GM19351 (cell line): Measurements from ENCODE around the gene LMF2.
"Not testable (repeated sequence)": the region's sequence is repeated elsewhere in the genome, so short reads cannot be mapped to it uniquely, and the experiment has no call there.

ENCODE experiments used
- ATAC-seq: cut with Tn5 transposase; IDR thresholded peaks from one replicate; pipeline ENCODE4 v1.9.1; 2021; ENCODE audit warnings: mild to moderate bottlenecking, moderate library complexity; ENCODE audit not compliant: unreplicated experiment

LMF2 gene, protein sequence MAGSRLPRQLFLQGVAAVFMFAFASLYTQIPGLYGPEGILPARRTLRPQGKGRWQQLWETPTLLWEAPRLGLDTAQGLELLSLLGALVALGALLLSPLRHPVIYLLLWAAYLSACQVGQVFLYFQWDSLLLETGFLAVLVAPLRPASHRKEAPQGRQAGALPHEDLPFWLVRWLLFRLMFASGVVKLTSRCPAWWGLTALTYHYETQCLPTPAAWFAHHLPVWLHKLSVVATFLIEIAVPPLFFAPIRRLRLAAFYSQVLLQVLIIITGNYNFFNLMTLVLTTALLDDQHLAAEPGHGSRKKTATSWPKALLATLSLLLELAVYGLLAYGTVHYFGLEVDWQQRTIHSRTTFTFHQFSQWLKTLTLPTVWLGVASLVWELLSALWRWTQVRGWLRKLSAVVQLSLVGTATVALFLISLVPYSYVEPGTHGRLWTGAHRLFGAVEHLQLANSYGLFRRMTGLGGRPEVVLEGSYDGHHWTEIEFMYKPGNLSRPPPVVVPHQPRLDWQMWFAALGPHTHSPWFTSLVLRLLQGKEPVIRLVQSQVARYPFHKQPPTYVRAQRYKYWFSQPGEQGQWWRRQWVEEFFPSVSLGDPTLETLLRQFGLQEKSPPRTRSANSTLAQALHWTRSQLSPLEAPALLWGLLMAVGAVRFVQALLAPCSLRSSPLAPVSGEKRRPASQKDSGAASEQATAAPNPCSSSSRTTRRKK

DNA sequence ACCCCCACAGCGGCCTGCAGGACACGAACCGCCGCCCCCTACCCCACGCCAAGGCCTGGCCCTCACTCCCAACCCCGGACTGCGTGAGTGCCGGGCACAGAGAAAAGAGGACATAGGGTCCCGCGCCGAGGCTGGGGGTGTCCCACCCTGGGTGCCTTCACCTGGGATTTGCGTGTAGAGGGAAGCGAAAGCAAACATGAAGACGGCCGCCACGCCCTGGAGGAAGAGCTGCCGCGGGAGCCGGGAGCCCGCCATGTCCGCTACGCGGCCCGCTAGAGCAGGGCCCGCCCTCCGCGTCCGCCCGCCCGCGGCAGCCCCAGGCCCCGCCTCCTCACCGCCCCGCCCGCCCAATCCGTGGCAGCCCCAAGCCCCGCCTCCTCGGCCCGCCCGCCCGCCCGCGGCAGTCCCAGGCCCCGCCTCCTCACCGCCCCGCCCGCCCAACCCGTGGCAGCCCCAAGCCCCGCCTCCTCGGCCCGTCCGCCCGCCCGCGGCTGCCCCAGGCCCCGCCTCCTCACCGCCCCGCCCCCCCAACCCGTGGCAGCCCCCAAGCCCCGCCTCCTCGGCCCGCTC is at the start of gene LMF2:
Gene LMF2 (minus strand): TSS at position 282 of the 570 bp plus-strand sequence. CDS start 27 bp downstream, at position 255.
- ATAC-seq: peak; percentile 74

DNA sequence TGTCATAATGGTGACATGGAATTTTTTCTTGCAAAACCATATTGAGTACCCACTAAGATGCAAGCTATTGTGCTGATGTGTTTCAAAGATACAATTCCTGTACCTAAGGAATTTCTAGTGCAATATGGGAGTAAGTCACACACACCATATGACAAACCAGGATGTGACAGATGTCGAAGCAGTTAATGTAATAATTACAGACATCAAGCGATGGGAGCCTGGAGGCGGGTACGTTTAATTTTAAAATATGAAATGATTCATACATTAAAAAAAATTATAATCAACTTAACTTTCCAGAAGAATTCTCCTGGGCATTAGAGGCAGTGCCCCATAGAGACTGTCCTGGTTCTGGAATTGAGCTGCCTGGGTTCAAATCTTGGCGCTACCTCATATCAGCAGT is 49.2 kb upstream of the LMF2 start:
- ATAC-seq: no peak

DNA sequence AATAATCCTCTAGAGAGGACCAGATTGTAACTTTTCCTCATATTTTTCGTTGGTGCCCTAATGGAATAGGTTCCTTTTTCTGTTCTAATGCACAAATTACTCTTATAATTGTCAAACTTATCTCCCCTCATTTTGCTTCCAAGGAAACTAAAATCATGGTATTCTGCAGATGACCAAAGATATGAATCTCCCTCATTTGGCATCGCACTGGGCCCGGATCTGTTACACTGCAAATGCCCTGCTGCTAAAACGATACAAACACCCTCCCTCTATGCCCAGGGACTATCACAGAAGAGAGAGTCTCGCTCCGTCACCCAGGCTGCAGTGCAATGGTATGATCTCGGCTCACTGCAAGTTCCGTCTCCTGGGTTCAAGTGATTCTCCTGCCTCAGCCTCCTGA is 45.8 kb upstream of the LMF2 start:
- ATAC-seq: no peak

DNA sequence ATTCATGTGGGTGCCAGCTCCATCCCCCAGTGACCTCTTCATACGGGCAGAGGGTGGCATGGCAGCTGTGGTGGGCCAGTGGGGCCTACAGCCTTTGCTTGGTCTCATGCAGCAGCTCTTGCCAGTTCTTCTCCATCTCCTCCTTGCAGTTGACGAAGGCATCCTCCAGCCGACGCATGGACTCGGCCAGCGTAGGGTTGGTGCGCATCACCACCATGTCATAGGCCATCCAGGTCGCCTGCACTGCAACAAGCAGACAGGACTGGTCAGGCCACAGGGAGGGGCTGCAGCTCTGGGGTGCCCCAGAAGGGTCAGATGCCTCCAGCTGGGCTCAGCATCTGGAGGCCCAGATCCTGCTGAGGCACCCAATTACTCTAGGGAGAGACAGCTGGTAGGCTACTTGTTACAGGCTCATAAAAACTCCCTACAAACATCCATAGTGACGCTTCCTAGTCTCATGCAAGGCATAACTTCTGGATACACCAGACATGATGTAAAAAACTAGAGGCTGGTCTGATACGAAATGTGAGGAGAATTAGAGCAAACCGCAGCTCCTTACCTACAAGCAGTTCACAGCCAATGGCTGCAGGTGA is 43.8 kb upstream of the LMF2 start:
- ATAC-seq: no peak

DNA sequence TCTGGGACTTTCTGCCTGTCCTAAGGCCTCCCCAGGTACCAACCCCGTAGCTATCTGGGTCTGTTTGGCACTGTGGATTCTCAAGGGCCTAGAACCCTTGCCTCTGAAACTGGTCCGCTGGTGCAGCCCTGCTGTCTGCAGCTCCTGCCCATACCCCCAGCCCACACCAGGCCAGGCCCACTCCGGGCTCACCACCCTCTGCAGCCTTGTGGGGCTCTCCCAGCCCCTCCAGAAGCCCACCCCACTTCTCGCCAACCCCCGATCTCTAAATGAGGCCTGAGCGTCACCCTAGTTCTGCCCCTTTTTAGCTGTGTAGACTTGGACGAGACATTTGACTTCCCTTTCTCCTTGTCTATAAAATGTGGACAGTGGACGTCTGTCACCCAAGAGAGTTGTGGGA is 42.9 kb upstream of the LMF2 start:
- ATAC-seq: no peak

DNA sequence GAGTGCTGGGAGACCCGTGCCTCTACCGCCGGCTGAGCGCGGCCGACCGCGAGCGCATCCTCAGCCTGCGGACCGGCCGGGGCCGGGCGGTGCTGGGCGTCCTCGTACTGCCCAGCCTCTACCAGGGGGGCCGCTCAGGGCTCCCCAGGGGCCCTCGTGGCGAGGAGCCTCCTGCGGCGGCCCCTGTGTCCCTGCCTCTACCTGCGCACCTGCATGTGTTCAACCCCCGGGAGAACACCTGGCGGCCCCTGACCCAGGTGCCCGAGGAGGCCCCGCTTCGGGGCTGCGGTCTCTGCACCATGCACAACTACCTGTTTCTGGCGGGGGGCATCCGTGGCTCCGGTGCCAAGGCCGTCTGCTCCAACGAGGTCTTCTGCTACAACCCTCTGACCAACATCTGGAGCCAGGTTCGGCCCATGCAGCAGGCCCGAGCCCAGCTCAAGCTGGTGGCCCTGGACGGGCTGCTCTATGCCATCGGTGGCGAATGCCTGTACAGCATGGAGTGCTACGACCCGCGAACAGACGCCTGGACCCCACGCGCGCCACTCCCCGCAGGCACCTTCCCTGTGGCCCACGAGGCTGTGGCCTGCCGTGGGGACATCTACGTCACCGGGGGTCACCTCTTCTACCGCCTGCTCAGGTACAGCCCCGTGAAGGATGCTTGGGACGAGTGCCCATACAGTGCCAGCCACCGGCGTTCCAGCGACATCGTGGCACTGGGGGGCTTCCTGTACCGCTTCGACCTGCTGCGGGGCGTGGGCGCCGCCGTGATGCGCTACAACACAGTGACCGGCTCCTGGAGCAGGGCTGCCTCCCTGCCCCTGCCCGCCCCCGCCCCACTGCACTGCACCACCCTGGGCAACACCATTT is 41.7 kb upstream of the LMF2 start:
- ATAC-seq: no peak

DNA sequence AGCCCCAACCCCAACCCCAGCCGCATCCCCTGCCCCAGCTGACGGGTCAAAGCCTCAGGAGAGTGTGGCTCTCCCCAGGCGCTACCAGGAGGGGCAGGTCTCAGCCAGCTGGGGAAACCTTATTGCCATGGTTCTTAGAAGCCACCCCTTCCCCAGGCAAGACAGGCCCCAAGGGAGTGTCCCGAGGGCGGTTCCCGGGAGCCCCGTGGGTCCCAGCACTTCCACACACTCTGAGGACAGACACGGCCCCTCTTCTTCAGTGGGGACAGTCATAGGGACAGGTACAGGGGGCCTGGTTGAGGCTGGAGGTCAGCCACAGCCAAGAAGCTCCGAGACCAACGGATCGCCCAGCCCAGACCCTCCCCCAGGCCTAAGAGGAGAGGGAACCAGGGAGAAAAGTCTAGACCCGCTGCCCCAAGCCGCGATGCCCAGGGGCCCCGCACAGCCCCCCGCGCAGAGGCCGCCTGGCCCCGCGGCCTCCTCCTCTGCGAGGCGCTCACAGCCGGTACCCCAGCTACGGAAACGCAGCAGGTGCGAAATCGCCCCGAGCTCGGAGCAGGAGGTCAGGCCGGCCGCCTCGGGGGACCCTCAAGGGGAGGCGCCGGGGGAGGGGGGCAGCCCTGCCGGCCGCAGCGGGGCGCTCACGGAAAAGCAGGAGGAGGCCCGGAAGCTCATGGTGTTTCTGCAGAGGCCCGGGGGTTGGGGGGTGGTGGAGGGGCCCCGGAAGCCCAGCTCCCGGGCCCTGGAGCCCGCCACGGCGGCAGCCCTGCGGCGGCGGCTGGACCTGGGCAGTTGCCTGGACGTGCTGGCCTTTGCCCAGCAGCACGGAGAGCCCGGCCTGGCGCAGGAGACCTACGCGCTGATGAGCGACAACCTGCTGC is 40.8 kb upstream of the LMF2 start:
- no peak for ATAC-seq

DNA sequence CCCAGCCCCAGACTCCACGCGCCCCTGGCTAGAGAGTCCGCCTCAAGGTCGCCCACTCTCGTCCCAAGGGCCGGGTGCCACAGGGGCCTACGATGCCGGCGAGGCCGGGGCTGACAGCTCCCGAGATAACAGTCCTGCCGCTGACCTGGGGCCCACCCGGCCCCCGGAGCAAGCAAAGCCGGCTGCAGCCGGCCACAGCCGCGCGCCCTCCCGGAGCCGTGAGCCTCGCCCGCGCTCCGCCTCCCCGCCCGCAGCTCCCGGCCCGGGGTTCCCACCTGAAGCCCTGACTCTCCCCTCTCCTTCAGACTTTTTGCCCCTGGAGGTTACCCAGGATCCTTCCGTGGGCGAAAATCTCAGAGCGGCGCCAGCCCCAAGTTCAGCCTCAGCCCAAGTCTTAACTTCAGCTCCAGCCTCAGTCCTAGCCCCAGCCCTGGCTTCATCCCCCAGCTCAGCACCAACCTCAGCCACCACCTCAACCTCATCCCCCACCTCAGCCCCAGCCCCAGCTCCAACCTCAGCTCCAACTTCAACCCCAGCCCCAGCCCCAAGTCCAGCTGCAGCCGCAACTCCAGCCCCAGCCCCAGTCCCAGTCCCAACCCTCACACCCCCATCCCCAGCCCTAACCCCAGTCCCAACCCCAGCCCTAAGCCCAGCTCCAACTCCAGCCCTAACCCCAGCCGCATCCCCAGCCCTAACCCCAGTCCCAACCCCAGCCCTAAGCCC is 39.9 kb upstream of the LMF2 start:
- ATAC-seq: no peak

DNA sequence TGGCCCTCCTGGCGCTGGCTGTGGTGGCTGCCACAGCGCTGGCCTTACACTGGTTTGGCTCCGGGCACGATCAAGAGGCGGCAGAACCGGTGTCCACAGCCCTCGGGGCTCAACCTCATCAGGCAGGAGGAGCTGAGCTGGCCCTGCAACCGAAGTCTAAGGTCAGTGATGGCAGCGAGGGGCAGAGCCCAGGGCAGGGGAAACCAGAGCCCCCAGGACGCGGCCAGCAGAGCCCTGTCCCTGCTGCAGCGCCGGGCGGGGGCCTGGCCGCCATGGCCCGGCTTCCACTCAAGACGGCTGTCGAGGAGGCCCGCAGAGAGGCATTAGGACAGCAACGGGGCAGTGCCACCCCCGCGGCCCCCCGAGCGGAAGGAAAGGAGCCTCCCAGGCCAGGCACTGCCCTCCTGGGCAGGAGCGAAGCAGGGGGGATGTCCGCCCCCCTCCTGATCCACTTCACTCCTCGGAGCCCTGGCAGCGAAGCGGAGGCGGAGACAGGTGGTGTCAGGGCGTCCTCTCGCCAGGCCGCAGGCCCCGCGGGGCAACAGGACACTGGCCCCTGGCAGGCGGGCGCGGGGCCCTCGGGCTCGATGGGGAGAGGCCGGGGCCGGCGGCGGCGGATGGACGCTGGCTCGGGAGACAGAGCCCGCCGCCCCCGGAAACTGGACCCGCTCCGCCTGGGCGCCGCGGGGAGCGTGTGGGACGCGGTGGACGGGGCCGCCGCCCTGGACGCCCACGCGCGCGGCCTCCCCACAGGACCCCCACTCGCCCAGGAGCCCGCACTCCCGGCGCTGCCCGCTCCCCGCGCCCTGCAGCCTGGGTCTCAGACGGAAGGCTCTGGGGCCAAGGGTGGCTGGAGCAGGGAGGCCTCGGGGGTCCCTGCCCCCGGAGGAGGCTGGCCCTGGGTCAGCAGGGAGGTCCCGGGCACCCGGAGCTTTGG is 39.1 kb upstream of the LMF2 start:
- ATAC-seq: no peak

DNA sequence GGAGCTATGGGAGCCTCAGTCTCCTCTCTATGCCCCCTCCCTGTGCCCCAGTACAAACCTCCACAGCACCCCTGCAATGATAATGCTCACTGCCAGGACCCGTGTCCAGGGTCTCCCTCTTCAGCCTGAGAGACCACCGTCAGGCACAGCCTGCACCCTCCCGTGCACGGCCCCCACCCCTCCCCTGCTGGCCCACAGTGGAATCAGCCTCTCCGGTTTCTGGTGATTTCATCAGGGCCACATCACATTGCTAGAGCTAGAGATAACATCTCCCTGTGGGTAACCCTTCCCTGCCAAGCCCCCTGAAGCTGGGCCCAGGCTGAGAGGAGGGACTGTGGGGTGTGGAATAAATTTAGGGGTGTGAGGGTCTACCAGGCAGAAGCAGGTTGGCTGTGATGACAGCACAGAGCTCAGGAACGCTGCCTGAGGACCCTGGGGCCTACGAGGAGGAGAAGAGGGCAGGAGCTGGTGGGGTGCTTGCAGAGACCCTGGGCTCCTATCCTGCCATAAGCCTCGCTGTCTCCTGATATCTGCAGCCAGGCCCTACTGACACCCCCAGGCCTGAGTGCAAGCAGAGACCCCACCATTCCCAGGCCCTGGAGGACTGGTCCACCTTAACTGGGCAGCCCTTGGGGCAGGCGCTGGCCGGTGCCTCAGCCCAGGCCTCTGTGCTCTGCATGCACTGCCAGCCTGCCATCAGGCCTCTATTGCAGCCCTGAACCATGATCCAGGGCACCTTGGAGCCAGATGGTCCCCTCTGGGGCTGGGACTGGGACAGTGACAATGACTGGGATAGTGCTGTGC is 38.2 kb upstream of the LMF2 start, which contains the start of gene KLHDC7B:
Gene KLHDC7B (plus strand): TSS at position 378 of the 804 bp plus-strand sequence. CDS start 345 bp downstream, at position 723.
- ATAC-seq: no peak

DNA sequence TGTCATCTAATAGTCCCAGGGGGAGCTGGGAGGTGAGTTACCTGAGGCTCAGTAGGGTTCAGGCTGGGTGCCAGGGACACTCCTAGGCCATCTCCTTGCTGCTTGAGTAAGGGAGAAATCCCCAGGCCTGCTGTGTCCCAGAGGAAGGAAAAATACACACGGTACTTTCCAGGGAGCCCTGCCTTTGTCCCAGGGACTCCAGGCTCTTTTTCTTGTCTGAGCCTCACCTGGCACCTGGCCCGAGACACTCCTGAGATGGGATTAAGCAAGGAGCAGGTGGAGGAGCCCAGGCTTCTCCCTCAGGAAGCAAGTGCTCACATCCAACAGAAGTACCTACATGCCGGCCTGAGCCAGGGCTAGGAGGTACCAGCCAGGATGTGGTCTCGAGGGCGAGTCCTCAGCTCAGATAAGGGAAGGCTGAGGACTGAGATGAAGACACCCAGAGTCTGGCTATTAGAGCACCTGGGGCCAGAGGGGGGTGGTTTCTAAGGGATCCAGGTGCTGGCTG is 37.3 kb upstream of the LMF2 start:
- ATAC-seq: no peak

DNA sequence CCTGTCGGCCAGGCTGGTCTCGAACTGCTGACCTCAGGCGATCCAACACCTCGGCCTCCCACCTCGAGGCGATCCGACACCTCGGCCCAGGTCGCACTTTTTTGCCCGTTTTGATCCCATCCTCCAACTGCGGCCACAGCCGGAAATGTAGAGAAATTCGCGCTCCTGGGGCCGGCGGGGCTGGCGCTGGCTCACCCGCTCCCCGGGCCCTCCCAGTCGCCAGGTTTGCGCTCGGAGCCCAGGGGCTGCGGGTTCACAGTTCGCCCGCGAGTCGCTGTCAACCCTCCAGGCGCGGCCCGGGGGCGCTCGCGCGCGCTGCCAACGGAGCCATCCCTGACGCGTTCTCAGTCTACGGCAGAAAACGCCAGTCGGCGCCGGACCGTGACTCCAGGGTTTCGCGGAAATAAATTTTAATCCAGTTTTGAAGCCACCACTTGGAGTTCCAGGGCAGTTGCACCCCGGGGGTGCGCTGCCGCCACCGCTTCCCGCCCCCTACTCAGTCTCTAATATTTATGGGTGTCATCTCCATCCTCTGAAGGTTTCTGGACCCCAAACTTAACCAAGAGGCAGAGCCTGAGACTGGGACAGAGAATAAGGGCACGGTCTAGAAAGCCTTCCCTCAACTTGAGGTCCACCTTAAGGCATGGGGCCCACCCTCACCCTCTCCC is 36.7 kb upstream of the LMF2 start:
- no peak for ATAC-seq

DNA sequence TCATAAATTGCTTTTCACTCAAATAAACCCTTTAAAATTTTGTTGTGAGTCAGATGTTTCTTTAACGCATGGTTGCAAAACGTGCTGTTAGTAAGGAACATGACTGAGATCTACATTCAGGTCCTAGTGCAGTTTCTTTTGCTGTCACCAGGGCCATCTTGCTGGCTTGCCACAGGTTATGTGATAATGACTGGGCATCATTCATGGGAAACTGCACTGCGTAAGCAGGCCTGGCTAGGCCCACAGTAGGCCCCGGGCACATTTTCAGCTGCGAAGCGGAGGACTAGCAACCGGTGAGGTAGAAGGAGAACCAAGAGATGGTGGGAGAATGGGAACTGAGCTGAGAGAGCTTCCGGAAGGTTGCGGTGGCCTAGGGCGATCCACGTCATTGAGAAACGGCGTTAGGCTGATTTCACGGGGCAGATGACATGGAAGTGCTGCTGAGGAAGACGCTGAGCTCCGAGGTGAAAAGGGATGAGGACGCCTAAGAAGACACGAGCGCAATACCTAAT is 35.0 kb upstream of the LMF2 start:
- no peak for ATAC-seq

DNA sequence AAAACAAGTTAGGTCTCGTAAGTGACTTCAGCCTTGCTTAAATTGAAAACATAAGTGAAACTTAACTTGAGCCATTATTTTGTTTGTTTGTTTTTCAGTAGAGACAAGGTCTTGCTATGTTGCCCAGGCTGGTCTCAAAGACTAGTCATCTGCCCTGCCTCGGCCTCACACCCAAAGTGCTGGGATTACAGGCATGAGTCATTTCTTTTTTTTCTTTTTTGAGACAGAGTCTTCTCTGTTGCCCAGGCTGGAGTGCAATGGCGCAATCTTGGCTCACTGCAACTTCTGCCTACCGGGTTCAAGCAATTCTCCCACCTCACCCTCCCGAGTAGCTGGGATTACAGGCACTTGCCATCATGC is 34.1 kb upstream of the LMF2 start:
- not testable (repeated sequence) for ATAC-seq

DNA sequence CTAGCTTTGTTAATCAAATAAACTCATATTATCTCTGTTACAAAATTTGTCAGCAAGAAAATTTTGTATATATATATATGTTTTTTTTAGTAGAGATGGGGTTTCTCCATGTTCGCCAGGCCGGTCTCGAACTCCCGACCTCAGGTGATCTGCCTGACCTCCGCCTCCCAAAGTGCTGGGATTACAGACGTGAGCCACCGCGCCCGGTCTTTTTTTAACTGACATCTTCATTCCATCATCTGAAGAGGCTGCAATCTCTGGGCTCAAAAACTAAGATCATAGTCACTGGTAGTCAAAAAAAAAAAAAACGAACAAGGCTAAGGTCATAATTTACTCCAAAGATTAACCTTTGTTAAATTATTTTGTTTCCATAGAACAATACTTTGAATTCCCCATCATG is 32.9 kb upstream of the LMF2 start:
- no peak for ATAC-seq

DNA sequence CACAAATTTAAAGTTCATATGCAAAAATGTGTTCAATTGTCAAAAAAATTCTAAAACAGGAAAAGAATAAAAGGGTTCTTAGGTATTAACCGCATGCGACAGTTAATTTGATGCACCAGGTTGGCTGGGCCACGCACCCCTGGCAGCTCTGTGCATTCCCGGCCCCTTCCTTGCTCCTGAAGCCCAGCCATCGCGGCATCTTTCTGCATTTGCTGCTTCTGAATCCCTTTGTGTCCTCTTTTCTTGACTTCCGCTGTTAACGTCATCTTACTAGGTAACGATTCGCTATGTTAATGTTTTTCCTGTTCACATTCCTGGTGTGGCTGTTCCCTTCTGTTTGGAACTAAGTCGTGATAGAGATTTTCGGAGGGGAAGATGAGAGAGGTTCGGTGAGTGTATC is 30.3 kb upstream of the LMF2 start:
- ATAC-seq: no peak
